Measurements from ENCODE around the gene PLA2G4D.
"Not testable (repeated sequence)": the region's sequence is repeated elsewhere in the genome, so short reads cannot be mapped to it uniquely, and the experiment has no call there.

PLA2G4D gene

DNA sequence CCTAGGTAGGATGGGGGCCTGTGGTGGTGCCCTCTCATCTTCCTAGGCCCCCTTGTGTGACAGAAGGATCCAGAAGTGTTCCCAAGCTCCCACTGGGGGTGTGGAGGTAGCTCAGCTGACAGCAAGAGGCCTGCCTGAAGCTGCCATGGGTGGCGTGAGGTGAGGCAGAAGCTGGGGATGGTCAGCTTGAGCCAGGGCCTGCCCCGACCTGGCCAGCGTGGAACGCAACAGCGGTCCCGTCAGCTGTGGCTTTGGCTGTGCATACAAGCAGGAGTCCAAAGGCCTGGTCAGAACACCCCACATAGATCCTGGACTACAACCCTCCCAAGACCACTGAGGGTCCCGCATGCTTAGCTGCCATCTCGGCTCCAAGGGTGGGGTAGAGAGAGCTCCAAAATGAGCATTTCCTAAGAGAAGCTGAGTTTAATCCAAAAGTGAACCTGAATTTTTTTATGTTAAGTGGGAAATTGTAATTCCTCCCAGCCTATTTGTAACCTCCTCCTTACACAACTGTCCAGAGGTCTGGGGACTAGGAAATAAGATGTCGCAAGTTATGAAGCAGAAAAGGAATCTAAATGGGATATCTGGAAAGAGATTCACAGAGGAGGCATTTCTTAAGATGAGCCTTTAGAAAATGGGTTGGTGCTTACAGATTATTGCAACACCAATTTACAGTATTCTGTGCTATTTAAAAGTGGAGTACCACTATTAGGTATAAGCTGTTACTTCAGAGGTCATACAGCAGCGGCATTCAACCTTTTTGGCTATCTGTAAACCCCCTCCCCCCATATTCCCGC lies 9.9 kb upstream of the PLA2G4D start:
- Histone ChIP-seq H2AFZ (ENCODE audit: low read length, unreplicated experiment) (no peak overlapping the region), H3K27ac (ENCODE audit: low read depth, low read length) (no peak overlapping the region), H3K4me1 (ENCODE audit: control insufficient read depth, insufficient read depth, low read length, unreplicated experiment) (peaks cover 13% of the 10 kb centered on the region), H3K36me3 (ENCODE audit: insufficient read depth, low read length) (no peaks in the 10 kb centered on the region), H3K79me2 (ENCODE audit: control insufficient read depth, insufficient read depth, low read length, unreplicated experiment) (no peaks in the 10 kb centered on the region), H3K4me3 (ENCODE audit: low read depth, low read length) (no peak overlapping the region), H3K27me3 (ENCODE audit: insufficient read depth, low read length) (peaks cover 17% of the 10 kb centered on the region)

DNA sequence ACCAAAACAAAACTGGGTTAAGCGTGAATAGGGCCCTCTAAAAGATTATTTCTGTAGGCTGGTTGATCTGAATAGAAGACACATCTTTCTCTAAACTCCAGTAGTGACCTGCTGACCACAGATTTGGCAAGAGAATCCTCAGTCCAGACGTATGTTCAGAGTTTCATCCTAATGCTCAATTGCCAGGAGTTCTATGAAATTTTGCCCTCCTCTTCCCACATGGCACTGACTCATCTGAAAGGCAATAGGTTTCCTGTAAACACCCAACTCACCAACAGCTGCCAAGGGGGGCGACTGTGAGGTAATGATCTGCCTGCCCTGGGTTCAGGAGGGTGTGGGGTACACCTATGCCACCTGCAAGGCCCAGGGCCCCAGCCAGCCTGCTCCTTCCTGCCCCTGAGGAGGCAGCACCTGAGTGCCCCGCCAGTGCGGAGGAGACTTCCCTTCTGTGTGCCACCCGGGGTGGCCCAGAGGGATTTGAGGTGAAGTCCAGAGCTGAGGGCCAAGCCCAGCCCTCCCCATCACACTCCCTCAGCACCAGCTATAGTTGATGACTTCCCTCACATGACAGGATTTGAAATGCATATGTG lies 8.4 kb upstream of the PLA2G4D start:
- no peak overlapping the region for H3K4me3 ChIP-seq (ENCODE audit: low read depth, low read length)
- H3K36me3 ChIP-seq (ENCODE audit: insufficient read depth, low read length): no peaks in the 10 kb centered on the region
- no peaks in the 10 kb centered on the region for H3K79me2 ChIP-seq (ENCODE audit: control insufficient read depth, insufficient read depth, low read length, unreplicated experiment)
- H2AFZ ChIP-seq (ENCODE audit: low read length, unreplicated experiment): no peak overlapping the region
- no peak overlapping the region for H3K27ac ChIP-seq (ENCODE audit: low read depth, low read length)
- peaks cover 13% of the 10 kb centered on the region for H3K4me1 ChIP-seq (ENCODE audit: control insufficient read depth, insufficient read depth, low read length, unreplicated experiment)
- peaks cover 7% of the 10 kb centered on the region for H3K27me3 ChIP-seq (ENCODE audit: insufficient read depth, low read length)

DNA sequence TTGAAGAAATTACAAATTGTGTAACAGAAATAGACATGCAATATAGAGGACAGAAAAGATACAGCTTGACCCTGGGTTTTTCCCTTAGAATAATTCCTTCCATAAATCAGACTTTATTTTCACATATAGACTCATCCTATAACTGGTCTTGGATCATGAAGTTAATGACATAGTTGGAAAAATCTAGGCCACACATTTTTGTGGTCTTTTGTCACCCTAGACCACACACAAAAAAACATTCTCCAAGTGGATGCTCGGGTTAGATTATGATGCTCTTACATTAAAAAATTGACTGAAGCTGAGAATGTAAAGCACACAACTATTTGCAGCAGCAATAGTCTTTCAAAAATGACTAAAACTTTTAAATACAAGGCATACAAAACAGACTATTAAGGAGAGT lies 7.5 kb upstream of the PLA2G4D start:
- Histone ChIP-seq H3K36me3 (ENCODE audit: insufficient read depth, low read length) (no peaks in the 10 kb centered on the region), H3K4me3 (ENCODE audit: low read depth, low read length) (no peak overlapping the region), H3K4me1 (ENCODE audit: control insufficient read depth, insufficient read depth, low read length, unreplicated experiment) (peaks cover 13% of the 10 kb centered on the region), H3K27ac (ENCODE audit: low read depth, low read length) (no peak overlapping the region), H3K27me3 (ENCODE audit: insufficient read depth, low read length) (peaks cover 13% of the 10 kb centered on the region), H2AFZ (ENCODE audit: low read length, unreplicated experiment) (no peak overlapping the region), H3K79me2 (ENCODE audit: control insufficient read depth, insufficient read depth, low read length, unreplicated experiment) (no peaks in the 10 kb centered on the region)

- Histone ChIP-seq H3K27me3 (ENCODE audit: insufficient read depth, low read length) (peaks cover 22% of the 10 kb centered on the region), H3K27ac (ENCODE audit: low read depth, low read length) (no peak overlapping the region), H3K4me1 (ENCODE audit: control insufficient read depth, insufficient read depth, low read length, unreplicated experiment) (peaks cover 13% of the 10 kb centered on the region), H3K4me3 (ENCODE audit: low read depth, low read length) (no peak overlapping the region), H2AFZ (ENCODE audit: low read length, unreplicated experiment) (no peak overlapping the region), H3K36me3 (ENCODE audit: insufficient read depth, low read length) (no peaks in the 10 kb centered on the region), H3K79me2 (ENCODE audit: control insufficient read depth, insufficient read depth, low read length, unreplicated experiment) (no peaks in the 10 kb centered on the region)
These were observed 5.8 kb upstream of the PLA2G4D start for GRCh38 chr15:42100021-42100800.

DNA sequence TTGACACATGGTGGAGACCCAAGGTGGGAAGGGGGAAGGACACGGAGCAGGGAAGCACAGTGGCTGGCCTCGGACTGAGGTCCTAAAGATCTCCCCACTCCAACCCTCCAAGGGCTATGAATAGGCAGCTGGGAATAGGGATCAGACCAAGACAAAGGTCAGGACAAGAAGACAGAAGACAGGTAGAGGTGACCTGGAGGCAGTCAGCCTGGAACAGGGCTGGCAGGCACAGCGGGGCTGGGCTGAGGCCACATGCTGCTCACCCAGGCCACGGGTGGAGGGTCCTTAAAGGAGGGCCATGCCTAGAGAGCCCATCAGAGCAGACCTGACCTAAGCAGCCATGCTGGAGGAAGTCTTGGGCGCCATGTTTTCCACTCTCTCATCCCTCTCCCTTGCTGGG lies 2.7 kb upstream of the PLA2G4D start:
- Histone ChIP-seq H3K27me3 (ENCODE audit: insufficient read depth, low read length) (peaks cover 22% of the 10 kb centered on the region), H3K4me3 (ENCODE audit: low read depth, low read length) (no peak overlapping the region), H3K4me1 (ENCODE audit: control insufficient read depth, insufficient read depth, low read length, unreplicated experiment) (peaks cover 7% of the 10 kb centered on the region), H3K36me3 (ENCODE audit: insufficient read depth, low read length) (no peaks in the 10 kb centered on the region), H2AFZ (ENCODE audit: low read length, unreplicated experiment) (no peak overlapping the region), H3K27ac (ENCODE audit: low read depth, low read length) (no peak overlapping the region), H3K79me2 (ENCODE audit: control insufficient read depth, insufficient read depth, low read length, unreplicated experiment) (no peaks in the 10 kb centered on the region)

GRCh38 chr15:42093966-42094365 lies 396 bp downstream of the PLA2G4D start:
- Histone ChIP-seq H3K4me3 (ENCODE audit: low read depth, low read length) (no peak overlapping the region), H2AFZ (ENCODE audit: low read length, unreplicated experiment) (no peak overlapping the region), H3K36me3 (ENCODE audit: insufficient read depth, low read length) (no peaks in the 10 kb centered on the region), H3K27me3 (ENCODE audit: insufficient read depth, low read length) (peaks cover 30% of the 10 kb centered on the region), H3K27ac (ENCODE audit: low read depth, low read length) (no peak overlapping the region), H3K4me1 (ENCODE audit: control insufficient read depth, insufficient read depth, low read length, unreplicated experiment) (no peaks in the 10 kb centered on the region), H3K79me2 (ENCODE audit: control insufficient read depth, insufficient read depth, low read length, unreplicated experiment) (no peaks in the 10 kb centered on the region)

DNA sequence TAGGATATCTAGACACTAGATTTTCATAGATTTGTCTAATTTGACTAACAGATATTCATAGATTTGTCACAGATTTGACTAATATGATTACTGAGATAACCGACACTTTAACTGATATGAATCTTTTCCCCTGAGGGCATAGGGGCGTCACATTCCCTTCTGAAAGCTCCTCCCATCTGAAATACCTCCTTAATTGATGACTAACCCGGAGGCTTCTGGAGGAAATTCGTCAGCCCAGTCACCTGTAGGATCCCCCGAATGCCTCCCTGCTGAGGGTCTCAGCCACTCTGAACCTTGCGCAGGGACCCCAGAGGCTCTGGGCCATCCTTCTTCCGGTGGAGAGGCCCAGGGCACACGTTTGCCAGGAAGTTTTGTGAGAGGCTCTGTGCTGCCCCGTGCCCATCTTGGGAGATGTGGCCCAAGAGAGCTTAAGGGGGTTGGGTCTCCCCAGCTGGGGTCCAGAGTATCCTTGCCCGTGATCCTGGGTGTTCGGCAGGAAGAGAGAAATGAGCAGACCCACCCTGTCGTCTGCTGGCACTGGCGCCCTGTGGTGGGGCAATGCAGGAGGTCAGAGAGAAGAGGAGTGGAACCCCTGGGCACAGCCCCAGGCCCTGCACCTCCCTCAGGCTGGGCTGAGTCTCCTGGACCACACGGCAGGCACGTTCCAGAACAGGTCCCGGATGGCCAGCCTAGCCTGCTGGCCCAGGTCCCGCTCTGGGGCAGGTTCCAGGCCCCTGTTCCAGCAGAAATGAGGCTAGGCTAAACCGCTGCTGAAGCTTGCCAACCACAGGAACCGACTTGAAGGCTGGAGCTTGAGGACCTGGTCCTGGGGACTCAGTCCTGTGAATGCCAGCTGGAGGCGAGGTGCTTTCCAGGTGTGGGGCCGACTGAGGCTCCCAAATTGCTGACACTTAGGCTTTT lies 1.7 kb downstream of the PLA2G4D start:
- Histone ChIP-seq H2AFZ (ENCODE audit: low read length, unreplicated experiment) (no peak overlapping the region), H3K36me3 (ENCODE audit: insufficient read depth, low read length) (no peaks in the 10 kb centered on the region), H3K4me3 (ENCODE audit: low read depth, low read length) (no peak overlapping the region), H3K4me1 (ENCODE audit: control insufficient read depth, insufficient read depth, low read length, unreplicated experiment) (no peaks in the 10 kb centered on the region), H3K27ac (ENCODE audit: low read depth, low read length) (no peak overlapping the region), H3K27me3 (ENCODE audit: insufficient read depth, low read length) (peaks cover 25% of the 10 kb centered on the region), H3K79me2 (ENCODE audit: control insufficient read depth, insufficient read depth, low read length, unreplicated experiment) (no peaks in the 10 kb centered on the region)

- H3K27ac ChIP-seq (ENCODE audit: low read depth, low read length); H3K4me1 ChIP-seq (ENCODE audit: control insufficient read depth, insufficient read depth, low read length, unreplicated experiment); H3K4me3 ChIP-seq (ENCODE audit: low read depth, low read length); H3K79me2 ChIP-seq (ENCODE audit: control insufficient read depth, insufficient read depth, low read length, unreplicated experiment); H3K36me3 ChIP-seq (ENCODE audit: insufficient read depth, low read length); H2AFZ ChIP-seq (ENCODE audit: low read length, unreplicated experiment): not testable (repeated sequence)
- H3K27me3 ChIP-seq (ENCODE audit: insufficient read depth, low read length): peaks cover 18% of the 10 kb centered on the region
These were observed 2.5 kb downstream of the PLA2G4D start for GRCh38 chr15:42091753-42092397.

DNA sequence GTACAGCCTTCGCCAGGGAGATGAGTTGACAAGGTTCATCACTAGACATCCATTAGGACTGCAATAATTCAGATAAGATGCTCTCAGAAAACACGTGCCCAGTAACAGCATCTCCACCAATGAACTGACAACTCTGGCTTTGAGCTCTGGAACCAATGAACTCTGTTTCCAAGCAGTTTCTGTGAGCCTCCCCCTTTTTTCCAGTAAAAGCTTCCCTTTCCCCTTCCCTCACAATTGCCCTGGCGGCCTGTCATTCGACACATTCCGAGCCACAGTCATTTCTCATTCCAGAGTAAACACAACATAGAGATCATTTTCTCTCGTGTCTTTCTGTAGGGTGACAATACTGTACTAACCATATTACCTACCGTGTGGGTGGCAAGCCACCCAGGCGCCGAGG lies 3.6 kb downstream of the PLA2G4D start:
- H3K27me3 ChIP-seq (ENCODE audit: insufficient read depth, low read length): peaks cover 9% of the 10 kb centered on the region; the same call in 1 of the 2 replicates
- no peak overlapping the region for H3K27ac ChIP-seq (ENCODE audit: low read depth, low read length)
- no peak overlapping the region for H3K4me3 ChIP-seq (ENCODE audit: low read depth, low read length)
- no peak overlapping the region for H2AFZ ChIP-seq (ENCODE audit: low read length, unreplicated experiment)
- no peaks in the 10 kb centered on the region for H3K36me3 ChIP-seq (ENCODE audit: insufficient read depth, low read length)
- H3K4me1 ChIP-seq (ENCODE audit: control insufficient read depth, insufficient read depth, low read length, unreplicated experiment): no peaks in the 10 kb centered on the region
- no peaks in the 10 kb centered on the region for H3K79me2 ChIP-seq (ENCODE audit: control insufficient read depth, insufficient read depth, low read length, unreplicated experiment)

DNA sequence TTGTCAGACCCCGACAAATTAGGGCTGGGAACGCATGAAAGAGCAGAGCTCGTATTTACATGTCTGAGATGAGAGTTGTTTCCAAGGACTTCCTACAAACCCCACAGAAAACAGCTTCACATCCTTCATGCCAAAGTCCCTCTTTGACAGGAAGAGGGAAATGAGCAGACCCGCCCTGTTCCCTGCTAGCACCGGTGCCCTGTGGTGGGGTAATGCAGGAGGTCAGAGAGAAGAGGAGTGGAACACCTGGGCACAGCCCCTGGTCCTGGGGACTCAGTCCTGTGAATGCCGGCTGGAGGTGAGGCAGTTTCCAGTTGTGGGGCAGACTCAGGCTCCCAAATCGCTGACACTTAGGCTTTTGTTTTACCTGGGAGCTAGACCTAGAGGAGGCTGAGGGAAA lies 4.0 kb downstream of the PLA2G4D start:
- no peak overlapping the region for H2AFZ ChIP-seq (ENCODE audit: low read length, unreplicated experiment)
- no peaks in the 10 kb centered on the region for H3K4me1 ChIP-seq (ENCODE audit: control insufficient read depth, insufficient read depth, low read length, unreplicated experiment)
- H3K36me3 ChIP-seq (ENCODE audit: insufficient read depth, low read length): no peaks in the 10 kb centered on the region
- H3K79me2 ChIP-seq (ENCODE audit: control insufficient read depth, insufficient read depth, low read length, unreplicated experiment): no peaks in the 10 kb centered on the region
- no peak overlapping the region for H3K27ac ChIP-seq (ENCODE audit: low read depth, low read length)
- H3K27me3 ChIP-seq (ENCODE audit: insufficient read depth, low read length): peaks cover 9% of the 10 kb centered on the region; the same call in 1 of the 2 replicates
- H3K4me3 ChIP-seq (ENCODE audit: low read depth, low read length): no peak overlapping the region
